Sciatic nerve (tissue), 2 donors: ENCODE results near the gene TRAPPC12. TPM values are rescaled to one million over a fixed set of nuclear protein-coding genes. Genes with fewer than 3 reads are reported as not detected.
"Not testable (repeated sequence)": the region's sequence is repeated elsewhere in the genome, so short reads cannot be mapped to it uniquely, and the experiment has no call there.

Experiments used
- ATAC-seq: fragments of 200-7000 bp; cut with Tn5 transposase; one replicate; pipeline ENCODE4 v1.9.1; 2020; ENCODE audit warnings: mild to moderate bottlenecking, moderate library complexity
- DNase-seq: peaks from one replicate; pipeline ENCODE4 v3.0.0-alpha.2; 2020; ENCODE audit warnings: low spot score
- intact Hi-C: fragments of 100-400 bp; cut with DNase I; formaldehyde crosslinking; loops from one replicate; pipeline ENCODE4 v1.14.2; 2022
- total RNA-seq: library from RNA; stranded (reverse); fragmentation: NEBNext Ultra II Directional; extraction: Animal tissue kit (Norgen Biotek cat#: 25700); gene quantifications from one replicate; pipeline ENCODE4 v1.2.1, GENCODE V29; 2021
- donor health status: DM: no; HTN: no; CAD: no.
- donor health status: DM: no; HTN: no; CAD: no.

Gene TRAPPC12
- total RNA-seq, 1 donor from 2014 or later, result 139 TPM

DNA sequence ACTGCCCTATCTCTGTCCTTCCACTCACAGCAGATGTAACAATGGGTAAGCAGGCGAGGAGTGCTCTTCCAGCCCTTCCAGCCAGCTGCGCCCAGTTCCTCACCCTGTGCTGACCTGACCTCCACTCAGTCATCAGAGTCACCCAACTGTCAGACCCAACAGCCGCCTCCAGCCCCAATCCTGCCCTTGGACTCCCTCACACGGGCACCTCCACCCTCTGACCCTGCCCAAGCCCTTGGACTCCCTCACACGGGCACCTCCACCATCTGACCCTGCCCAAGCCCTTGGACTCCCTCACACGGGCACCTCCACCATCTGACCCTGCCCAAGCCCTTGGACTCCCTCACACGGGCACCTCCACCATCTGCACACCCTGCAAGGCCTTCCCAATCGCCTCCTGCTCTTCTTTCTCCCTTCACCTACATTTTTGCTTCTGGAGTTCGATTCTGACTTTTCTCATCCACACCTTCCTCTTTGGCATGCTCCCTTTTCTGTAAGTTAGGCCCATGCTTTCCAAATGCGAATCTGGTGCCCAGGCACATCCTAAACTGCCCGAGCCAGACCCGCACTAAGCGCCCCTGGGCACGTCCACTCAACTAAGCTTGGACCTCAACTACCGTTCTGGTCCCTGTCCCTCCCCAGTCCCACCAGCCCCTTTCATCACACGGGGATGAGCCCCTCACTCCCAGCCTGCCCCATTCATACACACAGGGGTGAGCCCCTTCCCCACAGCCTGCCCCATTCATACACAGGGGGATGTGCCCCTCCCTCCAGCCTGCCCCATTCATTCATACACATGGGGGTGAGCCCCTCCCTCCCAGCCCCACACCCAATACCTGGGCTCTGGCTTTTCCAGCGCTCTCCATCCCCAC is 17.7 kb upstream of the TRAPPC12 start:
- no peak for DNase-seq
- no peak for ATAC-seq
- intact Hi-C loops, result no loop called here

DNA sequence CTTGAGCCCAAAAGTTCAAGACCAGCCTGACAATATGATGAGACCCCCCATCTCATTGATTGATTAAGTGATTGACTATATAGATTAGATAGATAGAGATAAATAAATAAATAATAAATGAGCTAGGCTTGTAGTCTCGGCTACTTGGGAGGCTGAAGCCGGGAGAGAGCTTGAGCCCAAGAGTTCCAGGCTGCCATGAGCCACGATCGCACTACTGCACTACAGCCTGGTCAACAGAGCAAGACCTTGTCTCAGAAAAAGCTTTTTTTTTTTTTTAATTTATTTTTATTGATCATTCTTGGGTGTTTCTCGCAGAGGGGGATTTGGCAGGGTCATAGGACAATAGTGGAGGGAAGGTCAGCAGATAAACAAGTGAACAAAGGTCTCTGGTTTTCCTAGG is 14.3 kb upstream of the TRAPPC12 start:
- no peak for ATAC-seq
- DNase-seq, result no peak
- intact Hi-C loops, result no loop called here

DNA sequence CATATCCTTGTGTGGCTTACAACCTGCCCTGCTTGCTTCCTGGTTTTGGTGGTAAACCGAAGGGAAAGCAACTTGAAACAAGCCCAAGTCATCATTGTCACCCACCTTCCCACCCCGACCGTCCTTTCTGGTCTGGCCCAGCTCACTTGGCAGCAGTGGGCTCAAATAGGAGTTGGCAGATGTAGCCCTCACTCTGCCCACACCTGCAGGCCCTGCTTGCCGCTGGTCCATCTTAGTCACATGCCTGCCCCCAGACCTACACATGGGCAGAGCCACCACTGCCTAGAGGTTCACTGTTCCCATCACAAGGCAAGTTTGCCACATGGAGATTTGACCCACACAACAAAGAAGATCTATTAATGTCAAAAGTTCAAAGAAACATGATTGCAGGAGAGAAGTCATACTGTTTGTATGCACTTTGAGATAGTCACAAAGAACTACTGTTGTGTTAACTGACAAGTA is 11.2 kb upstream of the TRAPPC12 start:
- ATAC-seq, result no peak
- intact Hi-C loops, result no loop called here
- DNase-seq, result no peak

DNA sequence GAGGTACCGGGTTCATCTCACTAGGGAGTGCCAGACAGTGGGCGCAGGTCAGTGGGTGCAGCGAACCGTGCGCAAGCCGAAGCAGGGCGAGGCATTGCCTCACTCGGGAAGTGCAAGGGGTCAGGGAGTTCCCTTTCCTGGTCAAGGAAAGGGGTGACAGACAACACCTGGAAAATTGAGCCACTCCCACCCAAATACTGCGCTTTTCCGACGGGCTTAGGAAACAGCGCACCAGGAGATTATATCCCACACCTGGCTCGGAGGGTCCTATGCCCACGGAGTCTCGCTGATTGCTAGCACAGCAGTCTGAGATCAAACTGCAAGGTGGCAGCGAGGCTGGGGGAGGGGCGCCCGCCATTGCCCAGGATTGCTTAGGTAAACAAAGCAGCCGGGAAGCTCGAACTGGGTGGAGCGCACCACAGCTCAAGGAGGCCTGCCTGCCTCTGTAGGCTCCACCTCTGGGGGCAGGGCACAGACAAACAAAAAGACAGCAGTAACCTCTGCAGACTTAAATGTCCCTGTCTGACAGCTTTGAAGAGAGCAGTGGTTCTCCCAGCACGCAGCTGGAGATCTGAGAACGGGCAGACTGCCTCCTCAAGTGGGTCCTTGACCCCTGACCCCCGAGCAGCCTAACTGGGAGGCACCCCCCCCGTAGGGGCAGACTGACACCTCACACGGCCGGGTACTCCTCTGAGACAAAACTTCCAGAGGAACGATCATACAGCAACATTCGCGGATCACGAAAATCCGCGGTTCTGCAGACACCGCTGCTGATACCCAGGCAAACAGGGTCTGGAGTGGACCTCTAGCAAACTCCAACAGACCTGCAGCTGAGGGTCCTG is 9.9 kb upstream of the TRAPPC12 start:
- intact Hi-C loops, ATAC-seq, DNase-seq: not testable (repeated sequence)

DNA sequence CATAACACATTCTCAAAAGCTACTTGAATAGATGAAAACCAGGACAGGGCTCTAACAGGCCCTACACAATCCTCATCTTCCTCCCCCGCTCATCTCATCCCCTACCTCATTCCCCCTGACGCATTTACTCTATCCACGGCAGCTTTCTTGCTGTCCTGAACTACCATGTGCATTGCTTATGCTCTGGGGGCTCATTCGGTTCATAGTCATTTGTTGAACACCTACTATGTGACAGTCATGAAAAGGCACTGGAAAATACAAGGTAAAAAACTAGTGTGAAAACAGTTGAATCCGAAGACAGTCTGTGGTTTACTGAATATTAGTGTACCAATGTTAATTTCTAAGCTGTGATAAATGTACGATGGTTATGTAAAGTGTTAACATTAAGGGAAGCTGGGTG is 2.7 kb upstream of the TRAPPC12 start:
- intact Hi-C loops, result no loop called here
- no peak for DNase-seq
- ATAC-seq, result no peak

DNA sequence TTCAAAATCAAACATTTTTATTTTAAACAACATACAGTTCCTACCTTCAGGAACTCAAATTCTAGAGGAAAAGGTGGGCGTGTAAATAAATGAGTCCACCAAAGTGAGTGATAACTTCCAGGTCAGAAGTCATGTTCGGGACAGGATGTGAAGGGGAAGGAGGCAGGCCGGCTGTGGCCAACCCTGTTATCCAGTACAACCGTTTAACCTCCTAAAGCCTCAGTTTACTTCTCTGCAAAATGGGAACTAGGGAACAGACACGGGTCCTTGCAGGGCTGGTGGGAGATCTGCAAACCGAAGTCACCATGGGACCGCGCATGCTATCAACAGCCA is 2.2 kb upstream of the TRAPPC12 start:
- intact Hi-C loops, result no loop called here
- no peak for DNase-seq
- ATAC-seq, result peak; percentile 3

DNA sequence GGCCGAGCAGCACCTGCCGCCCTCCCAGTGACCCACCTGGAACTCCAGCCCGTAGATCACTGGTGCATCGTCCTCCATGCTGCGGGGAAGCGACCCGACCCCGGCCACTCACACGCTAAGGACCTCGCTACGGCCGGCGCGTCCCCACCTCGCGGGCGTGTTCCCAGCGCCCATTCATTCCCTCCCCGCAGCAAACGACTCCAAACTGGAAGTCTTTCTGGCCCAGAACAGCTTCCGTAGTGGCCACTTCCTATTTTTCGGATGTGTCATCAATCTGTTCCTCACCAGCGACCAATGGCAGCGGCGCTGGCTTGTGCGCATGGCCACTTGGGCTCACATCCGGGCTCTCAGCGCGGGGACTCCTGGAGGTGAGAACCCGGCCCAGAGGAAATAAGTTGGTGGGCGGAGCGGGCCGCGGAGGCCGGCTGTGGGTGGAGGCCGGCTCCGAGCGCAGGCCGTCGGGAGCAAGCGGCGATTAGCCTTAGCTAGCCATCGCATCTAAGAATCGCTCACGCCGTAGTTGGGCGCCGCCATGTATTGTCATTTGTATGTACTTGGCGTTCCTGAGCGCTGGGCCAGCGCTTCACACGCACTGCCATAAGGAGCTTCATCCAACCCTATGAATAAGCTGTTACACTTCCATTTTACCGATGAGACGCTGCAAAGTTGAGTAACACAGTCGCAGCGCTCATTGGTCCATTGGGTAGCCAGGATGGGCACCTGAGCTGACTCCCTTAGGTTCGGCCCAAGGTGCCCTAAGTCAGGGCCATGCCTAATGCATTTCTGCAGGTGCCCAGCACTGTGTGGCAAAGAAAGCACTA is 1.7 kb upstream of the TRAPPC12 start, which contains the start of gene EIPR1:
Gene EIPR1 (minus strand): TSS at position 207 of the 821 bp plus-strand sequence. CDS start 129 bp downstream, at position 78.
- intact Hi-C loops, result no loop called here
- DNase-seq, result peak; percentile 97
- ATAC-seq, result peak; percentile 98

DNA sequence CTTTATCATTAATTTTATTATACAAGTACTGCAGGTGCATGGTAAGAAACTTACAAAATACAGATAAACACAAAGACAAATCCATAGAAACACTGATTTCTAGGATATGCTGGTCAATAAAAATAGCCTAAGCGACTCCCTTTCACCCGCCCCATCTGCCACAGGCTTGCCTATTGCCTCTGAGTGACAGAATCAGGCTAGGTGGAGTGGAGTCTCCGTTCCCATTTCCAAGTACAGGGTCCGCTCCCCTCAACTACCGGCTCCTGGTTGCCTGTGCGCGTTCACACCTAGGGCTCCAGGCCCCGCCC is 201 bp upstream of the TRAPPC12 start:
- intact Hi-C loops, result no loop called here
- ATAC-seq (no peak), DNase-seq (no peak)

DNA sequence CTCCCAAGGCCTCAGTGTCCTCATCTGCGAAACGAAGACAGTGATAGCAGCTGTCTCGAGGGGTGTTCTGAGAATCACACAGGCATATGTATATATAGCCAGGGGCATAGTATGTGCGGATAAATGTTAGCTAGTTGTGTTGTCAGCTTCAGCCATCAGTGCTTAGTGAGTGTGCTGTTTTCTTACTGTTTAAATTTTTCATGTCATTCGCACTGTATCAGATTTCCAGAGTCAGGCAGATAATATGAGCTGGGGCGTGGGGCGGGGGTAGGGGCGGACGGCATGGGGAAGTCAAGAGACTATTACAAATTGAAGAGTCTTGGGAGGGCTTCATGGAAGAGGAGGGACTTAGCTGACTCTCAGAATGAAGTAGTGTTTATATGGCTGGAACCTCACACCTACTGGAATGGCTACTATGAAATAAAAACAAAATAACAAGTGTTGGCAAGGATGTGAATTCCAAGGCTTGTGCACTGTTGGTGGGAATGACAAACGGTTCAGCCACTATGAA is 7.0 kb downstream of the TRAPPC12 start:
- no peak for ATAC-seq
- intact Hi-C loops, result no loop called here
- DNase-seq, result no peak

DNA sequence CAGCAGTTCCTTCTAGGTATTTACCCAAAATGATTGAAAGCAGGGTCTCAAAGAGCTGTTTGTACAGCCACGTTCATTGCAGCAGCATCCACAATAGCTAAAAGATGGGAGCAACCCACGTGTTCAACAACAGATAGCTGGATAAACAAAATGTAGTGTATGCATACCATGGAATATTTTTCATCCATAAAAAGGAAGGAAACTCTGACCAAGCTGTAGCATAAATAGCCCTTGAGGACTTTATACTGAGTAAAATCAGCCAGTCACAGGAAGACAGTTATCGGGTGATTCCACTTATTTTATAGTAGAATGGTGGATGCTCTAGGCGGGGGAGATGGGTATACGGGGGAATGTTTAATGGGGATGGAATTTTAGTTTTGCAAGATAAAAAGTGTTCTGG is 7.5 kb downstream of the TRAPPC12 start:
- ATAC-seq (no peak), DNase-seq (no peak)
- intact Hi-C loops, result no loop called here

DNA sequence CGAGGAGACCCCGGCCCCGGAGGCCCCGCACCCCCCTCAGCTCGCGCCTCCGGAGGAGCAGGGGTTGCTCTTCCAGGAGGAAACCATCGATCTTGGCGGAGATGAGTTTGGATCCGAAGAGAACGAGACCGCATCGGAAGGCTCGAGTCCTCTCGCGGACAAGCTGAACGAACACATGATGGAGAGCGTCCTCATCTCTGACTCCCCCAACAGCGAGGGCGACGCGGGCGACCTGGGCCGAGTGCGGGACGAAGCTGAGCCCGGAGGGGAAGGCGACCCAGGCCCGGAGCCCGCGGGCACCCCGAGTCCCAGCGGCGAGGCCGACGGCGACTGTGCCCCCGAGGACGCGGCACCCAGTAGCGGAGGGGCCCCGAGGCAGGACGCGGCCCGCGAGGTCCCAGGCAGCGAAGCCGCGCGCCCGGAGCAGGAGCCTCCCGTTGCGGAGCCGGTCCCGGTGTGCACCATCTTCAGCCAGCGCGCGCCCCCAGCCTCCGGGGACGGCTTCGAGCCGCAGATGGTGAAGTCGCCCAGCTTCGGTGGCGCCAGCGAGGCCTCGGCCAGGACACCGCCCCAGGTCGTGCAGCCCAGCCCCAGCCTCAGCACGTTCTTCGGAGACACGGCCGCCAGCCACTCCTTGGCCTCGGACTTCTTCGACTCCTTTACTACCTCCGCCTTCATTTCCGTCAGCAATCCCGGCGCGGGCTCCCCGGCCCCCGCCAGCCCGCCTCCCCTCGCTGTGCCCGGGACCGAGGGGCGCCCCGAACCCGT is 8.3 kb downstream of the TRAPPC12 start:
- DNase-seq (no peak), ATAC-seq (no peak)
- intact Hi-C loops, result no loop called here

DNA sequence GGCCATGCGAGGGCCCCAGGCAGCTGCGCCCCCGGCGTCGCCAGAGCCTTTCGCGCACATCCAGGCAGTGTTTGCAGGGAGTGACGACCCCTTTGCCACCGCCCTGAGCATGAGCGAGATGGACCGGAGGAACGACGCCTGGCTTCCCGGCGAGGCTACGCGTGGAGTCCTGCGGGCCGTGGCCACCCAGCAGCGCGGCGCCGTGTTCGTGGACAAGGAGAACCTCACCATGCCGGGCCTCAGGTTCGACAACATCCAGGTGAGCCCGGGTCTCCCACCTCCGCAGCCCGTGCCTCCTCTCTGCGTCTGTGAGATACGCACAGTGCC is 8.9 kb downstream of the TRAPPC12 start:
- ATAC-seq, result no peak
- DNase-seq, result no peak
- intact Hi-C loops, result no loop called here

DNA sequence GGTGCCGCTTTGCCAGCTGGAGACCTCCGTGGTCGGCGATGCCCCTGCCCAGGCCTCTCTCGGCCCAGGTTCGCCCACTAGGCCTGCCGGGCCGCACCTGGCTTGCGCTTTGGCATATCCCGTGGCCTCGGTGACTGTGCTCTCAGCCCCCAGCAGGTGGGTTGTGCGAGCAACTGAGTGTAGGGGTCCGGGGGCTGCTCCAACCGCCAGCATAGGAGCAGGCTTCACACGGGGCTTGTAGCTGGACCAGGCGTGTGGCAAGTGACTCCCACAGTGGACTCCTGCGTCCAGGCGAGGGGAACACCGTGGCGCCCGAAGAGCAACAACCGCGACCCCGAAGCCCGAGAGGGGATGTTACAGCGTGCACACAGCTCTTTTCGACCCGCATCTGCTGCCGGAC is 9.7 kb downstream of the TRAPPC12 start:
- DNase-seq (no peak), ATAC-seq (no peak)
- intact Hi-C loops, result no loop called here

DNA sequence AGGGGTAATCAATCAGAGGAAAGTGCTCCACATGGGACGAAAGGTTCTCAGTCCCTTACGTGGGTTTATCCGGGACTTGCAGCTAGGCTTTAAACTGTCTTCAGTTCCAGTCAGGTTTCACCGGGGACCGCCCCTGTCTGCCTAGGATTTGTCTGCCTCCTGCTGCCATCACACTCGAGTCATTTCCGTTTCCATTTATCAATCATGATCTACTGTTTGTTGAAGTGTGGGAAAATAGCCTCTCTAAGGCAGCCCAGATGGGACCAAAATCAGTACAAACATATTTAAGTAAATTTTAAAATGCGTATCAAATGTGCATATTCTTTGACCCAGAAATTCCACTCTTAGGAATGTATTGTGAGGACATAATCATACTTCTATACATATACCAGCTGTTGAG is 10.5 kb downstream of the TRAPPC12 start:
- intact Hi-C loops, result no loop called here
- DNase-seq, result no peak
- no peak for ATAC-seq

DNA sequence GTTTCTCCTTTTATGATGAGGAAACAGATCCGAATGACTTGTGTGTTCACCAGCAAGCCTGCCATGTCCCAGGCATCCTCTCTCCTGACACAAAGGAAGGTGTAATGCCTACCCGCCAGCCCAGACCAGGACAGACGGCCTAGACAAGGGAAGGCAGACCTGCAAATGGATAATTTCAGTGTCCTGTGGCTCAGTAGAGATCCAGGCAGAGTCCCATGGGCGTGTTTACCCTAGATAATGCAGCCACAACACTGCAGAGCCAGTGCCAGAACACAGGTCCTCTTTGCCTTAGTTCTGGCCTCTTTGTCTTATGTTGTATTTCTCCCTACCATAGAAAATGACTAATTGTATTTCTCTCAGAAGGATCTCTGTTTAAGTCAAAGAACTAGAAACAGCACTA is 12.7 kb downstream of the TRAPPC12 start:
- no peak for DNase-seq
- intact Hi-C loops, result no loop called here
- ATAC-seq, result no peak

DNA sequence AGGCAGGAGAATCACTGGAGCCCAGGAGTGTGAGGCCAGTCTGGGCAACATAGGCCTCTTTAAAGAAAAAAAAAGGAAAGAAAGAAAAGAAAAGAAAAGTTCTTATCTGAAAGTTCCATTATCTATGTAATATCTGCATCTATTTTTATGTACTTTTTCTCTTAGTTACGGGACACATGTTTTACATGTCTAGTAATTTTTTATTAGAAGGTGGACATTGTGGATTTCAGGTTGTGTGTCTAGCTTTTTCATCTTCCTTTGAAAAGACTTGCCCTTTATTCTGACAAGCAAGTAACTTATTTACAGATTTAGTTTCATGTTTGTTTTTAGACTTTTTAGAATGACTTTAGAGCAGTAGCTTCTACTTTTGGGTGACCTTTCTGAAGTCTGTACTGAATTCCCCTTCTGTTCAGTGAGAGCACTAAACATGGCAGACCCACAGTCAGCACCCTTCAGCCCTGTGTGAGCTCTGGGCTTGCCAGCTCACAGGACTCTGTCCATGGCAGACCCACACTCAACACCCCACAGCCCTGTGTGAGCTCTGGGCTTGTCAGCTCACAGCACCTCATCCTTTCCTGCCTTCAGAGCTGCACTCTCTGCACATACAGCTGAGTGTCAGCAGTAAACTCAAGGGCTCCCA is 17.5 kb downstream of the TRAPPC12 start:
- intact Hi-C loops, result no loop called here
- DNase-seq (no peak), ATAC-seq (no peak)

DNA sequence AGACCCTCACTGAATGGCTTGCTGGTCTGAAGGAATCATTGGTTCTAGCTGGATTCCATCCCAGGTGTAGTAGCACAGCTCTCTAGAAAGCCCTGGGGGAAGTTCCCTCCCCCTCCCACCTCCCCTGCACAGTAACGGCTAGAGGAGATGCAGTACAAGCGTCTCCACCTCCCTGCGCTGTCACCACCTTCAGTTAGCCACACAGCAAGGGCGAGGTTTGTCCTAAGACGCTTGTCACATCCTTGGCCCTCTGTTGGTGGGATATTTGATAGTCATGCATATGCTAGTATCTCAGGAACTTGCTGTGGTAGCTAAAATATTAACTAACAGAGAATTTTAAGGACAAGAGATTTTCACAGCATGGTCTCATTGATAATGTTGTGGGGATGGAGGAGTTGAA is 19.4 kb downstream of the TRAPPC12 start:
- ATAC-seq, result no peak
- no peak for DNase-seq
- intact Hi-C loops, result no loop called here

DNA sequence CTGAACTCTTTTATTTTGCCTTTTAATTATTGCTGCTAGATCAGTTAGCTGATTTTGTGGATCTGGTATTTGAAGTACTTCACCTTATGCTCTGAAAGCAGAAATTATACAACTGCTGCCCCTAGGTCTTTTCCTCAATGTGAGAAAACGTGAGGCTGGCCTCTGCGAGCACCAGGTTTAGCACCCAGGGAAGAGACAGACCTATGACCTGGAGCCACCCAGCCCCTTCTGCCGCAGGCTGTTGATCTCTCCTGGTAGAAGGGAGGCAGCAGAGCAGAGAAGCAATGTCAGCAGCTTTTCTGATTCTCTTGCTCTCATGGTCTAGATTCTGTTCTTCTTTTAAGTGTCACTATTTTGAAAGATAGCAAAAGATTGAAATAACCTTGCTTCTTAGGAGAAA is 19.9 kb downstream of the TRAPPC12 start:
- ATAC-seq (no peak), DNase-seq (no peak)
- intact Hi-C loops, result no loop called here
